BJ (cell line): ENCODE results near the gene TBC1D22B. TPM values are rescaled to one million over a fixed set of nuclear protein-coding genes. Genes with fewer than 3 reads are reported as not detected.
"Not testable (repeated sequence)": the region's sequence is repeated elsewhere in the genome, so short reads cannot be mapped to it uniquely, and the experiment has no call there.

Source experiments
- CTCF ChIA-PET: fragments of 350-600 bp; formaldehyde crosslinking; extraction: SDS; loops from one replicate; lab custom pipeline; 2021; ENCODE audit warnings: antibody characterized with exemption, inconsistent platforms; lab: Yijun Ruan, JAX
- POLR2A ChIA-PET: fragments of 300-600 bp; sonication (Branson Sonifier 250); formaldehyde crosslinking; extraction: SDS; loops from one replicate; lab custom pipeline; 2021; ENCODE audit warnings: antibody characterized with exemption; lab: Charles Lee
- DNase-seq: peaks from one replicate; pipeline ENCODE4 v3.0.0-alpha.2; 2011; ENCODE audit warnings: low read depth
- H3K27me3 ChIP-seq: 2 replicates; pipeline ENCODE4 v1.6.0; 2011; ENCODE audit warnings: low read length; ENCODE audit not compliant: control insufficient read depth, insufficient read depth
- H3K36me3 ChIP-seq: 2 replicates; pipeline ENCODE4 v1.5.1; 2011; ENCODE audit warnings: low read length; ENCODE audit not compliant: control insufficient read depth, insufficient read depth
- H3K4me3 ChIP-seq: 2 replicates; pipeline ENCODE4 v1.5.1; 2011; ENCODE audit warnings: low read depth, mild to moderate bottlenecking, control low read depth, low read length
- polyA plus RNA-seq: library from polyadenylated mRNA; depleted of rRNA; stranded (reverse); fragments of >200 nt; gene quantifications from 2 replicates; pipeline ENCODE4 v1.2.3, GENCODE V29; 2011
- TF ChIP-seq, protein P1 (sequence below): IDR thresholded peaks from 2 replicates; pipeline ENCODE4 v1.5.1; 2011; ENCODE audit warnings: low read depth, mild to moderate bottlenecking, control low read depth, inconsistent platforms, low read length, moderate library complexity; ENCODE audit not compliant: insufficient read depth

Gene TBC1D22B
- polyA plus RNA-seq, 1 experiment: 5.5 TPM

DNA sequence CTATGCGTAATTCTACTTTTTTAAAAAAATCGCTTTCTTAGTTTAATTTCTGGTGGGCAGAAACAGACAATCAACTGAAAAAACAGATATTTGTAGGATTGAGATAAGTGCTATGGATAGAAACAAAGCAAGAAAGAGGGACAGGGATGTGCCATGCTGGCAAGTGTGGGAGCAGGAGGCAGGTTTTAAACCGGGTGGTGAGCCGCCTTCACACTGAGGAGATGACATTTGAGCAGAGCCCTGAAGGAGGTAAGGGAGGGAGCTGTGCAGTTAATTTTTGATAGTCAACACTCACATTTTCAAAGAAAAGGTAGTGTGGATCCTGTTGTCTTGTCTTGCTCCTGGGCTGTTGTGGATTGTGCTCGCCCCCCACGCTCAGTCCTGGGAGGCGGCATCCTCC lies 47.2 kb downstream of the TBC1D22B start:
- CTCF ChIA-PET: interaction anchor here (0.6 to 2.9 kb wide), 7 partner anchors 8 to 388 kb away, joined by 3 to 18 read pairs (median 4); no protein-coding TSS in a partner anchor
- H3K4me3 ChIP-seq: no peak overlapping the region
- TF ChIP-seq, protein P1, sequence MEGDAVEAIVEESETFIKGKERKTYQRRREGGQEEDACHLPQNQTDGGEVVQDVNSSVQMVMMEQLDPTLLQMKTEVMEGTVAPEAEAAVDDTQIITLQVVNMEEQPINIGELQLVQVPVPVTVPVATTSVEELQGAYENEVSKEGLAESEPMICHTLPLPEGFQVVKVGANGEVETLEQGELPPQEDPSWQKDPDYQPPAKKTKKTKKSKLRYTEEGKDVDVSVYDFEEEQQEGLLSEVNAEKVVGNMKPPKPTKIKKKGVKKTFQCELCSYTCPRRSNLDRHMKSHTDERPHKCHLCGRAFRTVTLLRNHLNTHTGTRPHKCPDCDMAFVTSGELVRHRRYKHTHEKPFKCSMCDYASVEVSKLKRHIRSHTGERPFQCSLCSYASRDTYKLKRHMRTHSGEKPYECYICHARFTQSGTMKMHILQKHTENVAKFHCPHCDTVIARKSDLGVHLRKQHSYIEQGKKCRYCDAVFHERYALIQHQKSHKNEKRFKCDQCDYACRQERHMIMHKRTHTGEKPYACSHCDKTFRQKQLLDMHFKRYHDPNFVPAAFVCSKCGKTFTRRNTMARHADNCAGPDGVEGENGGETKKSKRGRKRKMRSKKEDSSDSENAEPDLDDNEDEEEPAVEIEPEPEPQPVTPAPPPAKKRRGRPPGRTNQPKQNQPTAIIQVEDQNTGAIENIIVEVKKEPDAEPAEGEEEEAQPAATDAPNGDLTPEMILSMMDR: no peak
- H3K27me3 ChIP-seq: no peaks in the 10 kb centered on the region
- H3K36me3 ChIP-seq: 0 out of 2 replicates have a peak, but pooled peaks cover 3% of the 10 kb centered on the region
- no peak for DNase-seq
- POLR2A ChIA-PET: no interaction called here

DNA sequence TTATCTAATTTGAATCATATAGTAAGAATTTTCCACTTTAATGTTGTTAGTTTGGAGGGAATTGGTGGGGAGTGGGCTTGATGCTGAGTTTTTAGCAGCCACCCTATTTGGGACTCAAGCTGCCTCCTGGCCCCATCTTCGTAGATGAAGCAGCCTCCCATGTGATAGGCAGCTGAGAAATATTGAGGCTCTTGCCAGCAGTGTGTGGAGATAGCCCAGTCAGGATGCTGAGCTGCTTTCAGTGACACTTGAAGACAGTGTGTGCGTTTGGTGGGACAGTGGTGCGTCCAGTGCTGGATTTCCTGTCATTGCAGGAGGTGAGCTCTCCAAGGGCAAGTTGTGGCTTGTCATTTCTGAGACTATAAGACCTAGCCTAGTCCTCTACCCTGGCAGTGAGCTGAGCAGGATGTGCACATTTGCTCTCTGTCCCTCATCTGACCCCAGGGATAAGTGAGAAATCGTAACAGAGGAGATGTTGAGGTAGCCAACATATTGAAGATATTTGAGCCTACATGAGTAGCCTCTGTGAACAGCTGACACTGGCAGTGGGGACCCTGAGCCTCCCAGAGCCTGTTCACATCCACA lies 48.4 kb downstream of the TBC1D22B start:
- H3K4me3 ChIP-seq: no peak overlapping the region
- H3K27me3 ChIP-seq: no peaks in the 10 kb centered on the region
- POLR2A ChIA-PET: no interaction called here
- DNase-seq: no peak
- CTCF ChIA-PET: interaction anchor here (0.8 to 1.3 kb wide), 2 partner anchors 9 to 10 kb away, joined by 3 to 4 read pairs; no protein-coding TSS in a partner anchor
- H3K36me3 ChIP-seq: 0 out of 2 replicates have a peak, but pooled peaks cover 3% of the 10 kb centered on the region
- TF ChIP-seq, protein P1: no peak

DNA sequence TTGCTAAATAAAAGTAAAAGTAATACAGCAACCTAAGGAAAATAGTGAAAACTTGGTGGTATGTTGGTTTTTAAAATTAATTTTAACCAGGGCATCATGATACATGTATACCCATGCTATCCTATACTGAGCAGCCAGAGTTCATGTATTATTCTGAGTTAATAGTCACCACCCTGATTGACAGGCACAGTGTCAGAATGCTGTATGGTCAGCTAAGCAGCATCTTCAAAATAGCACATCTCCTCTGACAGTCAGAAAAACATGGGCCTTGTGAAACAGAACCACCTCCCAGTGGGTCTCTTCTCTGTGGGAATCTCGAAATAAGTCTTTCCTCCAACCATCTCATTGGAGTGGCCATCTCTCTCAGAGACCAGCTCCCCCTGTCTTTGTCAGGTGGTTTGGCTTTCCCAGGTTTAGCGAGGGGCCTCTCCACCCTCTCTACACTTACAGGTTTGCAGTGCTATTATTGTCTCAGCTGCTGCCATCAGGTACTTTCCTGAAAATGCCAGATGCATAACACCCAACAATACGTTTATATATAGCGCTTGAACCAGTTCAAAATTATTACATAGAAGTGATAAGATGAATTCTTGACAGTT lies 49.2 kb downstream of the TBC1D22B start:
- POLR2A ChIA-PET: no interaction called here
- no peaks in the 10 kb centered on the region for H3K27me3 ChIP-seq
- 0 out of 2 replicates have a peak, but pooled peaks cover 3% of the 10 kb centered on the region for H3K36me3 ChIP-seq
- TF ChIP-seq, protein P1: no peak
- DNase-seq: no peak
- CTCF ChIA-PET: interaction anchor here (1.0 to 1.9 kb wide), 2 partner anchors 17 to 19 kb away, joined by 3 to 8 read pairs; no protein-coding TSS in a partner anchor
- H3K4me3 ChIP-seq: no peak overlapping the region

DNA sequence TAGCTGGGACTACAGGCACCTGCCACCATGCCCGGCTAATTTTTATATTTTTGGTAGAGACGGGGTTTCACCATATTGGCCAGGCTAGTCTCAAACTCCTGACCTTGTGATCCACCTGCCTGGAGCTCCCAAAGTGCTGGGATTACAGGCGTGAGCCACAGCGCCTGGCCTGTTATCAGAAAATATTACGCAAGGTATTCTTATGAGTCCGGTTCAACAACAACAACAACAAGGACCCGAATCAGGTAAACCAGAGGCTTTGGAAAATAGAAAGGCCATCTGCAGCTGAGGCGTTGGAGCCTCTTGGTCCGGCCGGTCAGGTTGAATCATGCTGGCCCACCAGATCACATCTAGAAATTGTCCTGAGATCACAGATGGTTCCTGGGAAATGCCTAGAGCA lies 49.9 kb downstream of the TBC1D22B start:
- CTCF ChIA-PET: interaction anchor here (0.9 to 1.9 kb wide), 3 partner anchors 17 to 381 kb away, joined by 3 to 8 read pairs (median 3); no protein-coding TSS in a partner anchor
- POLR2A ChIA-PET, H3K36me3 ChIP-seq, DNase-seq, H3K4me3 ChIP-seq, H3K27me3 ChIP-seq: not testable (repeated sequence)

DNA sequence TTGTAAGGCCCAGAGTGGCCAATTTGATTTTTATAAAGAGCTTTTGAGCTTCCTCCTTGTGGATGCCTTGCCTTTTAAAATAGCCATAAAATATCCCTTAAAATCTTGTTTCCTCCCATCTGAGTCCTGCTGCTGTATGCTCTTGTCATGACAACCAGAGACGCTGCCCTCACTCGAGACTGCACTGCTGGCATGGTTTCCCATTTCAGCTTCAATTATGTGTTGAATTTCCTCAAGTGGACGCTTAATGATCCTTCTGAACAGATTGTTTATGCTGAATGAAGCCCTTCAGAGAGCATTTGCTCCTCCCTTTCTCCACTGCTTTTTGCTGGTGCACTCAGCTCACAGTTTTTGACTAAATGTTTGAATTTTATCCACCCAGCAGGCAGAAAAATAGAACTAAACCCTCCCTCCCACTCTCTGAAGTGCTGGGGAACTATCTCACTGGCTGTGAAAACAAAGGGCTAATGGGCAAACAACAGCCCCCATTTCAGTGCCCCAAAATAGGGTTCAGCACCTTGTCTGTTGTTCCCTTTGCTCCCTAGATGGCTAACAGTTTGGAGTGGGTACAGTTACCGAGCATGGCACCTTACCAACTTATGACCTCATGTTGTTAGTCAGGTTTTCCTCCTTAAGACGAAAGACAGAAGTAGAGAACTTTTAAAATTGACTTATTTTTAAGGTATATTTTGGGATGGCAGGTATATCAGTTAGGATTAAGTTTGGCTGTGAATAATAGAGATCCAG lies 50.7 kb downstream of the TBC1D22B start:
- POLR2A ChIA-PET: no interaction called here

More for the DNA sequence above, 50.7 kb downstream of the TBC1D22B start:
- Histone ChIP-seq H3K36me3 (peaks cover 4% of the 10 kb centered on the region; the same call in 1 of the 2 replicates), H3K27me3 (no peaks in the 10 kb centered on the region), H3K4me3 (no peak overlapping the region)
- CTCF ChIA-PET: interaction anchor here (0.9 to 1.9 kb wide), 3 partner anchors 16 to 381 kb away, joined by 3 to 8 read pairs (median 3); no protein-coding TSS in a partner anchor
- TF ChIP-seq, protein P1: no peak
- no peak for DNase-seq
